ENCODE data around the gene AHCYL2.

DNA sequence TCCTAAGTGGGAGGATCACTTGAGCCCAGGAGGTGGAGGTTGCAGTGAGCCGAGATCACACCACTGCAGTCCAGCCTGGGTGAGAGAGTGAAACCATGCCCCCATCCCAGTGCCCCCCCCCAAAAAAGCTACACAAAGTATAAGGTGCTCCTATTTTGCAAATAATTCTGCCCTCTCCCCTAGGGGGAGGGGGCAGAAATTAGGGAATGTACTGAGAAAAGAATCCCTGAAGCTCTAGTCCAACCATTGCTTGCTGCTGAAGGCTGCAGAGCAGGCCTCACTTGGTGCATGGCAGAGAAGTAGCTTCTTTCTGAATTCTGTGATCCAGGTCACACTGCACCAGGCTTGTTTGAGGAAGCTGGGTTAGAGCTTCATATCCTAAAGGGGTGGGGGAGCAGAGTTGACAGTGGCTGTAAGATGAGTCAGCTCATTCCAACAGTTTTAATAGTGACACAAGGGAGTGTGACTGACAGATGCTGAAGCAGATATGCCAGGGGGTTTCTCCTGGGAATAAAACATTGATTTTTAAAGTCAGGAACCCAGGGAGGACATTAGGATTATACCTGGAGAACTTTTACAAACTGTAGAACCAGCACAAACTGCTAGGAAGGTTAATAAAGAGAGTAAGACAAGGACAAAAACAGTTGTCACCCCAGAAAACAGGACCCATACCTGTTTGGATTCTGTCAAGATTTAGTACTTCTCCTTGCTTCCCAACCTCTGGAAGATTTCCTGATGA is 176.6 kb downstream of the AHCYL2 start:
- no peak for TF ChIP-seq POLR2A (IDR thresholded peaks at IDR 0.05; ENCODE audit: control extremely low read depth in 1 of 2, low read depth in 2 of 2, low read length in 2 of 2)
- TF ChIP-seq, protein P1, sequence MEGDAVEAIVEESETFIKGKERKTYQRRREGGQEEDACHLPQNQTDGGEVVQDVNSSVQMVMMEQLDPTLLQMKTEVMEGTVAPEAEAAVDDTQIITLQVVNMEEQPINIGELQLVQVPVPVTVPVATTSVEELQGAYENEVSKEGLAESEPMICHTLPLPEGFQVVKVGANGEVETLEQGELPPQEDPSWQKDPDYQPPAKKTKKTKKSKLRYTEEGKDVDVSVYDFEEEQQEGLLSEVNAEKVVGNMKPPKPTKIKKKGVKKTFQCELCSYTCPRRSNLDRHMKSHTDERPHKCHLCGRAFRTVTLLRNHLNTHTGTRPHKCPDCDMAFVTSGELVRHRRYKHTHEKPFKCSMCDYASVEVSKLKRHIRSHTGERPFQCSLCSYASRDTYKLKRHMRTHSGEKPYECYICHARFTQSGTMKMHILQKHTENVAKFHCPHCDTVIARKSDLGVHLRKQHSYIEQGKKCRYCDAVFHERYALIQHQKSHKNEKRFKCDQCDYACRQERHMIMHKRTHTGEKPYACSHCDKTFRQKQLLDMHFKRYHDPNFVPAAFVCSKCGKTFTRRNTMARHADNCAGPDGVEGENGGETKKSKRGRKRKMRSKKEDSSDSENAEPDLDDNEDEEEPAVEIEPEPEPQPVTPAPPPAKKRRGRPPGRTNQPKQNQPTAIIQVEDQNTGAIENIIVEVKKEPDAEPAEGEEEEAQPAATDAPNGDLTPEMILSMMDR (IDR thresholded peaks at IDR 0.05; ENCODE audit: control extremely low read depth in 1 of 3, insufficient read depth in 1 of 3, low read depth in 1 of 3, low read length in 3 of 3): no peak
- no peak for TF ChIP-seq ZNF274 (IDR thresholded peaks at IDR 0.05; ENCODE audit: borderline replicate concordance, extremely low read depth, low read length)
